Liver (tissue), 9 donors: Measurements from ENCODE around the gene SECTM1. TPM values are rescaled to one million over a fixed set of nuclear protein-coding genes. Genes with fewer than 3 reads are reported as not detected.
A peak's percentile ranks its signal among the peaks of the same experiment; 100 is the strongest.

Source experiments
- DNase-seq: peaks from one replicate; pipeline ENCODE4 v3.0.0-alpha.2; 2017; ENCODE audit warnings: low spot score
- H3K27ac ChIP-seq, 2 donors: one replicate each; pipeline ENCODE4 v1.7.0; 2013; ENCODE audit warnings: inconsistent platforms in 2 of 2, low read length in 2 of 2, control low read depth in 1 of 2, low read depth in 1 of 2, mild to moderate bottlenecking in 1 of 2
- H3K27me3 ChIP-seq, 4 donors: one replicate each; pipeline versions ENCODE4 v1.6.1 to v1.7.0; 2013; ENCODE audit warnings: low read length in 3 of 4, inconsistent platforms in 1 of 4, mild to moderate bottlenecking in 1 of 4, moderate library complexity in 1 of 4; ENCODE audit not compliant: control insufficient read depth in 4 of 4, insufficient read depth in 4 of 4
- H3K36me3 ChIP-seq, 4 donors: one replicate each; pipeline versions ENCODE4 v1.6.1 to v1.7.0; 2013; ENCODE audit warnings: low read length in 3 of 4, mild to moderate bottlenecking in 3 of 4, low read depth in 1 of 4, moderate library complexity in 1 of 4; ENCODE audit not compliant: control insufficient read depth in 4 of 4, insufficient read depth in 3 of 4
- H3K4me1 ChIP-seq, 4 donors: one replicate each; pipeline versions ENCODE4 v1.6.1 to v1.7.0; 2013; ENCODE audit warnings: low read length in 3 of 4, mild to moderate bottlenecking in 3 of 4, moderate library complexity in 1 of 4; ENCODE audit not compliant: control insufficient read depth in 4 of 4, insufficient read depth in 4 of 4
- H3K4me3 ChIP-seq, 3 donors: one replicate each; pipeline versions ENCODE4 v1.6.1 to v1.7.0; 2013; ENCODE audit warnings: low read length in 3 of 3, control low read depth in 1 of 3, low read depth in 1 of 3, mild to moderate bottlenecking in 1 of 3
- H3K9ac ChIP-seq, 2 donors: one replicate each; pipeline ENCODE4 v1.7.0; 2013; ENCODE audit warnings: low read length in 2 of 2, mild to moderate bottlenecking in 2 of 2, moderate library complexity in 2 of 2, control low read depth in 1 of 2, low read depth in 1 of 2
- H3K9me3 ChIP-seq, 4 donors: one replicate each; pipeline versions ENCODE4 v1.6.1 to v1.7.0; 2013; ENCODE audit warnings: low read length in 3 of 4; ENCODE audit not compliant: control insufficient read depth in 4 of 4
- CTCF ChIP-seq: fragments of 150-350 bp; IDR thresholded peaks from 2 replicates; pipeline ENCODE4 v1.5.1; 2017; ENCODE audit warnings: improper control_type of control experiment, low read depth, low read length; ENCODE audit not compliant: missing input control
- EGR1 ChIP-seq, 2 donors: IDR thresholded peaks; 2 replicates each; pipeline ENCODE4 v1.6.1; 2016 to 2018; ENCODE audit warnings: antibody characterized with exemption in 2 of 2, low read depth in 2 of 2
- FOXA1 ChIP-seq: IDR thresholded peaks from 2 replicates; pipeline ENCODE4 v1.6.1; 2016; ENCODE audit warnings: antibody characterized with exemption
- FOXA2 ChIP-seq: IDR thresholded peaks from 2 replicates; pipeline ENCODE4 v1.6.1; 2016; ENCODE audit warnings: antibody characterized with exemption
- GABPA ChIP-seq, 2 donors: IDR thresholded peaks in 1 of 2; conservative IDR thresholded peaks in 1 of 2; 2 replicates each; pipeline ENCODE4 v1.6.1; 2016; ENCODE audit warnings: antibody characterized with exemption in 2 of 2, mild to moderate bottlenecking in 1 of 2, moderate library complexity in 1 of 2
- HNF4A ChIP-seq, 2 donors: conservative IDR thresholded peaks; 2 replicates each; pipeline ENCODE4 v1.6.1; 2016; ENCODE audit warnings: antibody characterized with exemption in 2 of 2, mild to moderate bottlenecking in 2 of 2
- HNF4G ChIP-seq: IDR thresholded peaks from 2 replicates; pipeline ENCODE4 v1.6.1; 2016; ENCODE audit warnings: antibody characterized with exemption
- JUND ChIP-seq, 2 donors: IDR thresholded peaks; 2 replicates each; pipeline ENCODE4 v1.6.1; 2016; ENCODE audit warnings: antibody characterized with exemption in 2 of 2
- MAX ChIP-seq: IDR thresholded peaks from 2 replicates; pipeline ENCODE4 v1.6.1; 2016; ENCODE audit warnings: antibody characterized with exemption
- NR2F2 ChIP-seq: IDR thresholded peaks from 2 replicates; pipeline ENCODE4 v1.6.1; 2016; ENCODE audit warnings: antibody characterized with exemption
- RAD21 ChIP-seq, 2 donors: IDR thresholded peaks; 2 replicates each; pipeline ENCODE4 v1.6.1; 2016; ENCODE audit warnings: antibody characterized with exemption in 2 of 2, mild to moderate bottlenecking in 2 of 2
- RXRA ChIP-seq, 2 donors: IDR thresholded peaks; 2 replicates each; pipeline ENCODE4 v1.6.1; 2017 to 2018; ENCODE audit warnings: antibody characterized with exemption in 2 of 2, mild to moderate bottlenecking in 1 of 2
- SP1 ChIP-seq: IDR thresholded peaks from 2 replicates; pipeline ENCODE4 v1.6.1; 2018; ENCODE audit warnings: antibody characterized with exemption, mild to moderate bottlenecking
- TAF1 ChIP-seq: conservative IDR thresholded peaks from 2 replicates; pipeline ENCODE4 v1.6.1; 2016; ENCODE audit warnings: antibody characterized with exemption, mild to moderate bottlenecking
- YY1 ChIP-seq: IDR thresholded peaks from 2 replicates; pipeline ENCODE4 v1.6.1; 2016; ENCODE audit warnings: antibody characterized with exemption, mild to moderate bottlenecking
- ZBTB33 ChIP-seq: IDR thresholded peaks from 2 replicates; pipeline ENCODE4 v1.6.1; 2016; ENCODE audit warnings: antibody characterized with exemption
- WGBS: extraction: QIAGEN DNeasy Blood & Tissue Kit; methylation state at CpG from one replicate; pipeline ENCODE4 v1.1.7; 2013; 5-methylcytosine and 5-hydroxymethylcytosine counted together
- polyA plus RNA-seq, 2 donors: library from polyadenylated mRNA; stranded (reverse) in 1 of 2; unstranded in 1 of 2; fragments of 200-250 nt in 1 of 2; fragments of >200 nt in 1 of 2; fragmentation: Nextera tagmentation in 1 of 2; extraction: Ambion mirVana in 1 of 2; gene quantifications; one replicate each; pipeline versions ENCODE4 v1.2.1 to v1.2.3, GENCODE V29; 2013 to 2015
- total RNA-seq, 2 donors: library from RNA; depleted of rRNA; stranded (reverse); fragments of >200 nt; gene quantifications; one replicate each; pipeline ENCODE4 v1.2.3, GENCODE V29; 2014
- TF ChIP-seq, protein P1 (sequence below): IDR thresholded peaks from 2 replicates; pipeline ENCODE4 v1.6.1; 2016; ENCODE audit warnings: antibody characterized with exemption, mild to moderate bottlenecking
- donor health status: healthy.
- donor health status: healthy.
- donor health status: healthy.
- donor health status: healthy.
- donor health status: healthy.

SECTM1 gene
- total and polyA plus RNA-seq, 4 donors, result 1.3 to 14.2 (median 4.6) TPM

GRCh38 chr17:82322526-82323453 lies 10.8 kb downstream of the SECTM1 start (continued):
- no peak for TF ChIP-seq SP1
- no peak for TF ChIP-seq JUND (IDR thresholded peaks at IDR 0.05)
- TF ChIP-seq NR2F2, result no peak
- no peak for TF ChIP-seq FOXA2

- no peak overlapping the region for H3K4me3 ChIP-seq
- H3K27me3 ChIP-seq, result no peaks in the 10 kb centered on the region
- WGBS, result 77% methylated on average over 21 of the region's 21 CpGs
- DNase-seq, result no peak
- no peak for TF ChIP-seq HNF4G
- TF ChIP-seq EGR1 (IDR thresholded peaks at IDR 0.05; ENCODE audit: low read depth in 2 of 2), result no peak
- TF ChIP-seq TAF1, result no peak
- no peak for TF ChIP-seq CTCF
- TF ChIP-seq YY1, result no peak
- no peak for TF ChIP-seq FOXA1
- no peak for TF ChIP-seq JUND (IDR thresholded peaks at IDR 0.05)
- H3K27ac ChIP-seq, result no peak overlapping the region
- no peaks in the 10 kb centered on the region for H3K9me3 ChIP-seq
- H3K4me1 ChIP-seq, result peaks cover 9 to 28% (median 19%) of the 10 kb centered on the region in 4 donors
- H3K9ac ChIP-seq, result no peak overlapping the region
- H3K36me3 ChIP-seq, result peaks cover 0 to 1% (median 0%) of the 10 kb centered on the region in 4 donors
Observed at GRCh38 chr17:82321947-82322466, 11.6 kb downstream of the SECTM1 start.

- Histone ChIP-seq H3K27me3 (no peaks in the 10 kb centered on the region), H3K4me1 (peaks cover 5 to 23% (median 17%) of the 10 kb centered on the region in 4 donors), H3K9me3 (no peaks in the 10 kb centered on the region), H3K4me3 (no peak overlapping the region), H3K9ac (no peak overlapping the region), H3K36me3 (peaks cover 0 to 1% (median 0%) of the 10 kb centered on the region in 4 donors), H3K27ac (no peak overlapping the region)
- TF ChIP-seq GABPA (IDR thresholded peaks at IDR 0.05 in 1 of 2, conservative IDR thresholded peaks at IDR 0.05 in 1 of 2) (no peak), FOXA1 (no peak), RAD21 (IDR thresholded peaks at IDR 0.05) (peak in 1 of 2 donors; percentile 76), HNF4A (conservative IDR thresholded peaks at IDR 0.05) (no peak), FOXA2 (no peak), MAX (no peak), TAF1 (no peak), HNF4G (no peak), CTCF (peak; percentile 65), ZBTB33 (no peak), RXRA (IDR thresholded peaks at IDR 0.05) (no peak)
- TF ChIP-seq, protein P1, sequence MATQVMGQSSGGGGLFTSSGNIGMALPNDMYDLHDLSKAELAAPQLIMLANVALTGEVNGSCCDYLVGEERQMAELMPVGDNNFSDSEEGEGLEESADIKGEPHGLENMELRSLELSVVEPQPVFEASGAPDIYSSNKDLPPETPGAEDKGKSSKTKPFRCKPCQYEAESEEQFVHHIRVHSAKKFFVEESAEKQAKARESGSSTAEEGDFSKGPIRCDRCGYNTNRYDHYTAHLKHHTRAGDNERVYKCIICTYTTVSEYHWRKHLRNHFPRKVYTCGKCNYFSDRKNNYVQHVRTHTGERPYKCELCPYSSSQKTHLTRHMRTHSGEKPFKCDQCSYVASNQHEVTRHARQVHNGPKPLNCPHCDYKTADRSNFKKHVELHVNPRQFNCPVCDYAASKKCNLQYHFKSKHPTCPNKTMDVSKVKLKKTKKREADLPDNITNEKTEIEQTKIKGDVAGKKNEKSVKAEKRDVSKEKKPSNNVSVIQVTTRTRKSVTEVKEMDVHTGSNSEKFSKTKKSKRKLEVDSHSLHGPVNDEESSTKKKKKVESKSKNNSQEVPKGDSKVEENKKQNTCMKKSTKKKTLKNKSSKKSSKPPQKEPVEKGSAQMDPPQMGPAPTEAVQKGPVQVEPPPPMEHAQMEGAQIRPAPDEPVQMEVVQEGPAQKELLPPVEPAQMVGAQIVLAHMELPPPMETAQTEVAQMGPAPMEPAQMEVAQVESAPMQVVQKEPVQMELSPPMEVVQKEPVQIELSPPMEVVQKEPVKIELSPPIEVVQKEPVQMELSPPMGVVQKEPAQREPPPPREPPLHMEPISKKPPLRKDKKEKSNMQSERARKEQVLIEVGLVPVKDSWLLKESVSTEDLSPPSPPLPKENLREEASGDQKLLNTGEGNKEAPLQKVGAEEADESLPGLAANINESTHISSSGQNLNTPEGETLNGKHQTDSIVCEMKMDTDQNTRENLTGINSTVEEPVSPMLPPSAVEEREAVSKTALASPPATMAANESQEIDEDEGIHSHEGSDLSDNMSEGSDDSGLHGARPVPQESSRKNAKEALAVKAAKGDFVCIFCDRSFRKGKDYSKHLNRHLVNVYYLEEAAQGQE, result no peak
- no peak for DNase-seq
- 42% methylated on average over 65 of the region's 65 CpGs for WGBS
Observed at GRCh38 chr17:82320956-82321927, 12.3 kb downstream of the SECTM1 start.
